ENCODE measurements around the gene GAGE13.
"Not testable (repeated sequence)": the region's sequence is repeated elsewhere in the genome, so short reads cannot be mapped to it uniquely, and the experiment has no call there.

DNA sequence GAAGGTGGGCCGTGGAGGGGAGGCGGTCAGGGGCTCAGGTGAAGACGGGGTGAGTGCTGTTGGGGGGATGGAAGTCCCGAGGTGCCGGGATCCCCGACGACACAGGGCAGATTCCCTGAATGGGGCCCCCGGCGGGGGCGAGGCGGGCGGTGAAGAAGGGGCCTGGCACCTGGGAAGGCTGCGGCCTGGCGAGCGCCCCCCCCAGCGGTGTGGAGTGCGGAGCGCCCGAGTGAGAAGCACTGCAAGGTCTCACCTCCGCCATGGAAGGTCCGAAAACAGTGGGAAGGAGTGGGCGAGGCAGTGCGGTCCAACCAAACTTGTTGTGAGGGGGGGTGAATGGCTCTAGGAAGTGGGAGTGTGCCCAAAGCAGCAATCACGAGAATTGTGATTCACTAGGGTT lies 10.1 kb downstream of the GAGE13 start:
- TF ChIP-seq, protein P1, sequence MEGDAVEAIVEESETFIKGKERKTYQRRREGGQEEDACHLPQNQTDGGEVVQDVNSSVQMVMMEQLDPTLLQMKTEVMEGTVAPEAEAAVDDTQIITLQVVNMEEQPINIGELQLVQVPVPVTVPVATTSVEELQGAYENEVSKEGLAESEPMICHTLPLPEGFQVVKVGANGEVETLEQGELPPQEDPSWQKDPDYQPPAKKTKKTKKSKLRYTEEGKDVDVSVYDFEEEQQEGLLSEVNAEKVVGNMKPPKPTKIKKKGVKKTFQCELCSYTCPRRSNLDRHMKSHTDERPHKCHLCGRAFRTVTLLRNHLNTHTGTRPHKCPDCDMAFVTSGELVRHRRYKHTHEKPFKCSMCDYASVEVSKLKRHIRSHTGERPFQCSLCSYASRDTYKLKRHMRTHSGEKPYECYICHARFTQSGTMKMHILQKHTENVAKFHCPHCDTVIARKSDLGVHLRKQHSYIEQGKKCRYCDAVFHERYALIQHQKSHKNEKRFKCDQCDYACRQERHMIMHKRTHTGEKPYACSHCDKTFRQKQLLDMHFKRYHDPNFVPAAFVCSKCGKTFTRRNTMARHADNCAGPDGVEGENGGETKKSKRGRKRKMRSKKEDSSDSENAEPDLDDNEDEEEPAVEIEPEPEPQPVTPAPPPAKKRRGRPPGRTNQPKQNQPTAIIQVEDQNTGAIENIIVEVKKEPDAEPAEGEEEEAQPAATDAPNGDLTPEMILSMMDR (IDR thresholded peaks at IDR 0.05; ENCODE audit: poor library complexity) = not testable (repeated sequence)
- TF ChIP-seq EZH2 (IDR thresholded peaks at IDR 0.05; ENCODE audit: borderline replicate concordance) = not testable (repeated sequence)
